Fibroblast of skin of left quadriceps (primary cell): ENCODE measurements around the gene RNF222.
"Not testable (repeated sequence)": the region's sequence is repeated elsewhere in the genome, so short reads cannot be mapped to it uniquely, and the experiment has no call there.

Experiments used
- DNase-seq, 2 experiments: peaks; one replicate each; pipeline ENCODE4 v3.0.0-alpha.2; 2013; ENCODE audit warnings: low read depth in 2 of 2

The RNF222 gene

DNA sequence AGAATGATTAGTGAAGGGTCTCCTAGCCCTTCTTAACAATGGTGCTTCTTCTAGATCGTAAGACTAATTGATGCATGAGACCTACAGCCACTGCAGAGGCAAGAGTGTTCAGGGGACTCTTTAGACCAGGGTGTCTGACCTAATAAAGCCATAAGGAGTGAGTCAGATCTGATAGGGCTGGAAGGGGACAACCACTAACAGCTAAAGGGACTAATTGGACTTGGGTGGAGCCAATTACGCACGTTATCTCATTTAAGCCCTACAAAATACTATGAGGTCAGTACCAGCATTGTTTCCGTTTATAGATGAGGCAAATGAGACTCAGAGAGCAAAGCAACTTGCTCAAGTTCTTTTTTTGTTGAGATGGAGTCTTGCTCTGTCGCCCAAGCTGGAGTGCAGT, 14.5 kb upstream of the RNF222 start:
- DNase-seq, result no peak

GRCh38 chr17:8410883-8411238, 13.2 kb upstream of the RNF222 start:
- DNase-seq, result no peak

- DNase-seq, result peak; percentile 65 to 69
Observed at GRCh38 chr17:8409966-8410882, 12.6 kb upstream of the RNF222 start.

- DNase-seq, result no peak
Observed at GRCh38 chr17:8408371-8408770, 10.7 kb upstream of the RNF222 start.

DNA sequence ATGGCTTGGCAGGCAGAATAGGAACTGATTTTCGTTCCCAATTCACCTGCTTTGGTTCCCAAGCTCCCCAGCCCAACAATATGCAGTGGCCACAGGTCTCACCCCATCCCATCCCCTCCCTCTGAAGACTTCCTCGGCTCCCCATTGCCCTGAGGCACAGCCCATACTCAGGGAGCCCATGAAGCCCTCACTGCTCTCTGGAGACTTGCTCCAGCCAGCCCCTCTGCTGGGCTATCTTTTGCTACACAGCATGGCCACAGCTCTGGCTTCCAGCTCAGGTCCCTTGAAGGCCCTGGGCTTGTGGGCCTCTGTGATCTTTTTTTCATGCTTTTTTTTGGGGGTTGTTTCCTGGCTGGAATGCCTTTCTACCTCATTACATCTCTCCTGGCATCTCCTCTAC, 8.5 kb upstream of the RNF222 start:
- no peak for DNase-seq

- no peak for DNase-seq
Observed at GRCh38 chr17:8405499-8406016, 7.9 kb upstream of the RNF222 start.

DNA sequence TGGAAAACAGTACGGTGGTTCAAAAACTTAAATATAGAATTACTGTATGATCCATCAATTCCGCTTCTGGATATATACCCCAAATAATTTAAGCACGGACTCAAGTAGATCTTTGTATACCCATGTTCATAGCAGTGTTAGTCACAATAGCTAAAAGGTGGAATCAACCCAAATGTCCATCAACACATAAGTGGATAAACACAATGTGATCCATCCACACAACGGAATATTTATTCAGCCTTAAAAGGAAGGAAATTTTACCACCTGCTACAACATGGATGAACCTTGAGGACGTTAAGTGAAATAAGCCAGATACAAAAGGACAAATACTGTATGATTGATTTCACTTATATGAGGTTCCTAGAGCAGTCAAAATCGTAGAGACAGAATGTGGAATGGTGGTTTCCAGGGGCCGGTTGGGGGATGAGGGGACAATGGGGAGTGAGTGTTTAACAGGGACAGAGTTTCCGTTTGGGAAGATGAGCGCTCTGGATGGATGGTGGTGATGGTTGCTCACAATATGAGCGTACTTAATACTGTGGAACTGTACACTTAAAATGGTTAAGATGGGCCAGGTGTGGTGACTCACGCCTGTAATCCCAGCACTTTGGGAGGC, 5.4 kb upstream of the RNF222 start:
- no peak for DNase-seq

GRCh38 chr17:8401107-8401506, 3.5 kb upstream of the RNF222 start:
- no peak for DNase-seq

GRCh38 chr17:8398980-8399379, 1.4 kb upstream of the RNF222 start:
- DNase-seq, result no peak

DNA sequence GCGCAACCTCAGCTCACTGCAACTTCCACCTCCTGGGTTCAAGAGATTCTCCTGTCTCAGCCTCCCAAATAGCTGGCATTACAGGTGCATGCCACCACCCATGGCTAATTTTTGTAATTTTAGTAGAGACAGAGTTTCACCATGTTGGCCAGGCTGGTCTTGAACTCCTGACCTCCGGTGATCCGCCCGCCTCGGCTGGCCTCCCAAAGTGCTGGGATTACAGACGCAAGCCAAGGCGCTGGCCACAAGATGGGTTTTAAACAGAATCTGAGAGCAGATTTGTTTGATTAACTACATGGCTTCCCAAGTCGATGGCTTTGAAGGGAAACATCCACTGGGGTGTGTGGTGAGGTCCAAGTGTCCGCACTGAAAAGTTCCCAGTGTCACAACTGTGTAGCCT, 3.1 kb downstream of the RNF222 start:
- DNase-seq, result not testable (repeated sequence)

- DNase-seq, result no peak
Observed at GRCh38 chr17:8393470-8394231, 4.0 kb downstream of the RNF222 start.

DNA sequence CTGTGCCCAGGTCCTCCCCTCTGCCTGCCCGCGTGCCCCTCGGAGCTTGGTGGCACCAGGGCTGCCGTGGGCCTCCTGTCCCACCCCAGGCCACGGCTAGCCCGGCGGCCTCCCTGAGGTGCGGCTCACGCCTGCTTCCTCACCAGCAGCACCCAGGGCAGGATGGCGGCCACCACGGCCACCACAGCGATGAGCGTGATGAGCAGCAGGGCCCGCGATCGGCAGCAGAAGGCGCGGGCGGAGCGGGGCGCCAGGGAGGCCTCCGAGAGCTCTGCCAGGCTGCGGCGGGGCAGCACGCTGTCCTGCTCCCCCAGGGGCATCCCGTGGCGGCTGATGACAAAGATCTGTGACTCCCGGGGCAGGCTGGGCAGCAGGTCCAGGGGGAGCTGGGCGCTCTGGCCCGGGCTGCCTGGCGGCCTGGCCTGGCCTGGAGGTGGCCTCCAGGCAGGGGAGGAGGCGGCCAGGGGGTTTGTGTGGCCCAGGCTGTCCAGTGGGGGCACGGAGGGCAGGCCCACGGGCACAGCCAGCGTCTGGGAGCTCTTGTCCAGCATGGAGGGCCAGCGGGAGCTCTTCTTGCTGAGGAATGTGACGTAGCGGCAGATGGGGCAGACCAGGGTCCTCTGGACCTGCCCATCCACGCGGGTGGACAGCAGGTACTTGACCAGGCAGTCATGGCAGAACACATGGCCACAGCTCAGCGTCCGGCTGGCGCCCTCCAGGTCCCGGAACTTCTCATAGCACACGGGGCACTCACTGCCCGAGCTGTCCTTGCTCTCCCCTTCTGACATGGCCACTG, 4.8 kb downstream of the RNF222 start:
- DNase-seq, result no peak

- no peak for DNase-seq
Observed at GRCh38 chr17:8392274-8392673, 5.4 kb downstream of the RNF222 start.

- DNase-seq, result no peak
Observed at GRCh38 chr17:8391711-8392110, 5.9 kb downstream of the RNF222 start.

DNA sequence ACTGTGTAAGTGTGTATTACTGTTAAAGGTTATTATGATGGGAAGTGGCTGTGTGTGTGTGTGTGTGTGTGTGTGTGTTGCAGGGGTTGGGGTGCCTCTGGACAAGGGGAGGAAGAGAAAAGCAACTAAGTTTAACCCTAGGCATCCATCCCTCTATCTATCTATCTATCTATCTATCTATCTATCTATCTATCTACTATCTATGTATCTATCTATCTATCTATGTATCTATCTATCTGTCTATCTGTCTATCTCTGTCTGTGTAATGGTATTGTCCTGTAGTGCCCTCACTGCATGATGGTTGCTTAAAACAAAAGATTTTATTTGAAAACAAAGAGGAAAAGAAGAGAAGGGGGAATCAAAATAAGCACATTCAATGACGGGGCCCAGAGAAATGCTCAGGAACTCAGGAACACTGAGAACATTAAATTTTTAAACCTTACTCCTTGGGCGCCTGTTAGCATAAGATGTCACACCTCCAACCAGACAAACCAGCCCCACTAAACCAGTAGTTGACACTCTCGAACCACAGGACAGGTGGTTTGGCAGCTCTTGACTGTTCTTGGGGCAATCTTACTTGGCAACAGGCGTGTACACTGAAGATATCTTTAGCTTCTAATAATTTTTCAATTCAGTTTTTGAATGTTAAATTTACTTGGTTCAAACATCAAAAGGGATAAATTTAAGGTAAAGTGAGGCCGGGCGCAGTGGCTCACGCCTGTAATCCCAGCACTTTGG, 9.5 kb downstream of the RNF222 start:
- no peak for DNase-seq

DNA sequence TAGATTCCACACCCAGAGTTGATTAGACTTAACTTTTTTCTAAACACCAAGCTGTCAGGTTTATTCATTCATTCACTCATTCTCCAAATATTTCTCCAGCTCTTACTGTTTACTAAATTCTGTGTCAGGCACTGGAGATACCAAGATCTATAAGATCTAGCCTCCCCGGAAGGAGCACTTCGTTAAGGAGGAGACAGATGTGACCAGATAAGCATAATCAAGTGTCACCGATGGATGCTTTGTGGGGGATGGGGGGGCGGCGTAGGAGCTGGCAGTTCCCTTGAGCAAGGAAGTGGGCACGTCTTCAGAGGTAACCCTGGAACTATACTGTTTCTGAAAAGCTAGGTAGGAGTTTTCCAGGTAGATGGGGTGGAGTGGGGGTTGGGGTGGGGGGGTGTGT, 10.8 kb downstream of the RNF222 start:
- no peak for DNase-seq

DNA sequence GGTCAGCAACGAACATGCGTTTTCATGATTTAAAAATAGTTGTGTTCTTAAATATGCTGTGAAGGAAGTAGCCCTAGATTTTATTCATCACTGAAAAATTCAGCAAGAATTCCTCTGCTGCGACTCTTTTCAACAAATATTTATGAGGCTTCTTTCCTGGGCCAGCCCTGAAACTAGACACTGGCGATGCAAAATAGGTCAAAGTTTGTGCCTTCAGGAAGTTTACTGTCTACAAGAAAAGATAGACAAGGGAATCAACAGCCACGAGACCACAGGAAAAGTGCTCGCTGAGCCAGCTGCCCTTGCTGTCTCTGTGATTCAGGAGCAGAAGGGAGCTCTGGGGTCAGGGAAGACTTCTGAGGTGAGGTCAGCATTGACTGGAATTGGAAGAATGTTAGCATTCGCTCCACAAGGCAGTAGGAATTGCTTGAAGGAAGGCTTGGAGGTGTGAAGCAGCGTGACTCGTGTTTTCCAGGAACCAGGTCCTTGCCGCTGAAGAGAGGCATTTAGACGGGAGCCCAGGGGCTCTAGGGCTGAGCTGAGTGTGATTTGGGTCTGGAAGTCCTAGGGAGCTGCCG, 12.7 kb downstream of the RNF222 start:
- peak; percentile 78 to 81 for DNase-seq

- peak; percentile 98 for DNase-seq
Observed at GRCh38 chr17:8383143-8383822, 14.3 kb downstream of the RNF222 start, which contains the start of gene RPL26. Gene RPL26 (minus strand): TSS chr17:8383193. CDS start chr17:8382310, 883 bp downstream.

GRCh38 chr17:8382880-8383142, 14.8 kb downstream of the RNF222 start:
- DNase-seq, result no peak
